Measurements from ENCODE around the gene MOG. TPM values are rescaled to one million over a fixed set of nuclear protein-coding genes. Genes with fewer than 3 reads are reported as not detected.

The MOG gene
- not detected in 2 replicates for total RNA-seq

GRCh38 chr6:29656798-29657197, at the start of gene MOG:
Gene MOG, plus strand, starts transcription at chr6:29657092. Its CDS starts 118 bp downstream, at chr6:29657210.

GRCh38 chr6:29632789-29633533, 23.9 kb upstream of the MOG start, which contains the start of gene GABBR1:
Gene GABBR1, minus strand, starts transcription at chr6:29633183. Its CDS starts 798 bp downstream, at chr6:29632385.

GRCh38 chr6:29680904-29681303, 24.0 kb downstream of the MOG start, which contains the start of gene ZFP57:
Gene ZFP57, minus strand, starts transcription at chr6:29681152. Its CDS starts 4,149 bp downstream, at chr6:29677003.

Other genes with a start within 250 kb of the MOG start
- gene OR12D1, start 242.2 kb upstream of the MOG start, total RNA-seq = not detected in 2 replicates
- gene OR10C1, start 217.8 kb upstream of the MOG start, total RNA-seq = not detected in 2 replicates
- gene OR11A1, start 200.0 kb upstream of the MOG start, total RNA-seq = not detected in 2 replicates
- gene OR2H1, start 199.9 kb upstream of the MOG start, total RNA-seq = not detected in 2 replicates
- gene MAS1L, start 169.1 kb upstream of the MOG start, total RNA-seq = not detected in 2 replicates
- not detected in 2 replicates for gene UBD, start 97.4 kb upstream of the MOG start, total RNA-seq
- gene OR2H2, start 72.0 kb upstream of the MOG start, total RNA-seq = not detected in 2 replicates
- 3.3 and 9.5 TPM in 2 replicates for gene GABBR1, start 23.9 kb upstream of the MOG start, total RNA-seq
- gene ZFP57, start 24.1 kb downstream of the MOG start, total RNA-seq = not detected in 2 replicates
- 0.89 TPM in 1 of 2 replicates, not detected in the other for gene HLA-F, start 66.3 kb downstream of the MOG start, total RNA-seq
- gene HLA-G, start 170.7 kb downstream of the MOG start, total RNA-seq = not detected in 2 replicates